Natural killer cell treated with Interleukin-12 subunit alpha and Interleukin-12 subunit beta and Interleukin-15 and Interleukin-18, amount 100 ng/mL, for 72 hours (primary cell): ENCODE data around the gene CDO1. TPM values are rescaled to one million over a fixed set of nuclear protein-coding genes. Genes with fewer than 3 reads are reported as not detected.
A peak's percentile ranks its signal among the peaks of the same experiment; 100 is the strongest.

Source experiments
- ATAC-seq, 2 donors: fragments of 150-1000 bp; cut with Tn5 transposase in 1 of 2; sonication (Bioruptor Pico), chemical (Tn5 transposase) in 1 of 2; 2 replicates each; pipeline ENCODE4 v1.10.0; 2021
- DNase-seq: peaks from one replicate; pipeline ENCODE4 v3.0.0; 2022; ENCODE audit warnings: low spot score
- H3K27ac Mint-ChIP-seq, 2 donors: 1 replicate in 1 of 2; 2 replicates in 1 of 2; pipeline ENCODE4 v1.8.0; 2022; ENCODE audit warnings: mixed read lengths in 2 of 2, mild to moderate bottlenecking in 1 of 2, moderate library complexity in 1 of 2
- H3K27me3 Mint-ChIP-seq, 2 donors: 1 replicate in 1 of 2; 2 replicates in 1 of 2; pipeline ENCODE4 v1.8.0; 2022; ENCODE audit warnings: mixed read lengths in 2 of 2
- H3K36me3 Mint-ChIP-seq: one replicate; pipeline ENCODE4 v1.8.0; 2022; ENCODE audit warnings: mixed read lengths
- H3K4me1 Mint-ChIP-seq, 2 donors: 1 replicate in 1 of 2; 2 replicates in 1 of 2; pipeline ENCODE4 v1.8.0; 2022; ENCODE audit warnings: low read depth in 2 of 2, mixed read lengths in 2 of 2, mild to moderate bottlenecking in 1 of 2
- H3K4me3 Mint-ChIP-seq: one replicate; pipeline ENCODE4 v1.8.0; 2022; ENCODE audit warnings: mixed read lengths
- H3K9me3 Mint-ChIP-seq: 2 replicates; pipeline ENCODE4 v1.8.0; 2022; ENCODE audit warnings: mixed read lengths
- total RNA-seq, 2 donors: library from RNA; stranded (reverse); gene quantifications; one replicate each; pipeline ENCODE4 v1.2.3, GENCODE V29; 2022

The CDO1 gene
- not detected for total RNA-seq

DNA sequence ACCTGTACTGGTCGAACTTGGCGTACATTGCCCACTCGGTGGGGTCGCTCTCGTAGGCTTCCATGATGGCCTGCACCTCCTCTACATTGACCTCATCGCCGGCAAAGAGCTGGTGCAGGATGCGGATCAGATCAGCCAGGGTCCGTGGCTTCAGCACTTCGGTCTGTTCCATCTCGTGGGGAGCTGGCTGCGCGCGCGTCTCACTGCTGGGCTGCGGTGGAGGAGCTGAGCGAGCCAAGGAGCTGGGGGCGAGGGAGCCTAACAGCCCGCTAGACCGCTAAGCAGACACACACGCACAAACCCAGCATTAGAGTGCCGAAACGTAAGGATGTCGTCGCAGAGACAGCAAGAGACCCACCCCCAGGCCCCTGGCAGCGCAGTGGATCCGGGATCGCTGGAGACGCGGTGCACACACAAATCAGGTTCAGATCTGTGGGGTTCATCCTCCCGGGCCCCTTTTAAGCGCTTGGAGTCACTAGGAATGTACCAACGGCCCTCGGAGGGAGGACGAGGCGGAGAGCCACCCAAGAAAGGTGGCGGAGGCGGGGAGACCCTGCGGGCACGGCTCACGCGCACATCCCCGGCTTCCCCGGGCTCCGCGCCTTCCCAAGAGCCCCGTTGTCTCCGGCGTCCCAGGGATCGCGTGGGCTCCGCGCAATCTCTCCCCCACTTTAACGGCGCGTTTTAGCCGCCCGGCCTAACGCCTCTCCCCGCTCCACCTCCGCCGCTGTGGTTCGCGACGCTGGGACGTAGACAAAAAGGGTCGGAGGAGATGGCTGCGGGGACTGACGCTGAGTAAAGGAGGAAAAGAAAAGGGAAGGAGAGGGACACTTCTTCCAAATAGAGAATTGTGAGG, at the start of gene CDO1:
TSS of gene CDO1 (minus strand) at position 434 of the 856 bp plus-strand sequence. CDS start at position 172, 262 bp downstream.
- Mint-ChIP-seq H3K27ac (no peak within 1 kb of the TSS), H3K4me1 (peaks cover 9 to 12% of the 10 kb centered on the region in 2 donors), H3K9me3 (no peaks in the 10 kb centered on the region), H3K36me3 (peaks cover 5% of the 10 kb centered on the region), H3K27me3 (peaks cover 50 to 86% of the 10 kb centered on the region in 2 donors), H3K4me3 (peak within 1 kb of the TSS; percentile 58)
- no peak for DNase-seq
- ATAC-seq: peak; percentile 59 to 63

DNA sequence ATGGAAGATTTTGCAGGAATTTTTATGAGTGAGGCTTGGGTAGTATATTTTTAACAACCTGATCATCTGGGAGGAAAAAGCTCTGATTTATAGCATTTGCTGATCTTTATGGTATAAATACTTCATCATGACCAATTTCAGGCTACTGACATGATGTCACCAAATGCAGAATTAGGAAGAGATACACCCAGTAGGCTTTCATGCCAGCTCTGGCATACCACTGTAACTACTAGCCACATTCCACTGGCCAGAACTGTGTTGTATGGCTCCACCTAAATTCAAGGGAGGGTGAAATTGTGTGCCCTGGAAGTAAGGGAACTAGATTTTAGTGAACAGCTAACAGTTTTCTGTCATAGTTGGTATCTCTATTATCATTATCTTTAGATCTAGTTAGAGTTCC, 42.9 kb upstream of the CDO1 start:
- DNase-seq (no peak), ATAC-seq (no peak)
- Mint-ChIP-seq H3K4me1 (peaks cover 15 to 26% of the 10 kb centered on the region in 2 donors), H3K9me3 (no peaks in the 10 kb centered on the region), H3K27me3 (no peaks in the 10 kb centered on the region), H3K4me3 (no peak overlapping the region), H3K27ac (no peak overlapping the region), H3K36me3 (no peaks in the 10 kb centered on the region)

- H3K27ac Mint-ChIP-seq: no peak overlapping the region
- no peaks in the 10 kb centered on the region for H3K27me3 Mint-ChIP-seq
- H3K4me3 Mint-ChIP-seq: peak overlapping the region; percentile 59
- H3K9me3 Mint-ChIP-seq: no peaks in the 10 kb centered on the region
- ATAC-seq (no peak), DNase-seq (no peak)
- peaks cover 20 to 26% of the 10 kb centered on the region in 2 donors for H3K4me1 Mint-ChIP-seq
- H3K36me3 Mint-ChIP-seq: no peaks in the 10 kb centered on the region
Observed at GRCh38 chr5:115858396-115858795, 41.9 kb upstream of the CDO1 start.

GRCh38 chr5:115857626-115858349, 41.3 kb upstream of the CDO1 start:
- H3K27me3 Mint-ChIP-seq: no peaks in the 10 kb centered on the region
- no peak overlapping the region for H3K27ac Mint-ChIP-seq
- H3K9me3 Mint-ChIP-seq: no peaks in the 10 kb centered on the region
- DNase-seq (no peak), ATAC-seq (no peak)
- no peaks in the 10 kb centered on the region for H3K36me3 Mint-ChIP-seq
- H3K4me1 Mint-ChIP-seq: peaks cover 24 to 26% of the 10 kb centered on the region in 2 donors
- peak overlapping the region; percentile 59 for H3K4me3 Mint-ChIP-seq

DNA sequence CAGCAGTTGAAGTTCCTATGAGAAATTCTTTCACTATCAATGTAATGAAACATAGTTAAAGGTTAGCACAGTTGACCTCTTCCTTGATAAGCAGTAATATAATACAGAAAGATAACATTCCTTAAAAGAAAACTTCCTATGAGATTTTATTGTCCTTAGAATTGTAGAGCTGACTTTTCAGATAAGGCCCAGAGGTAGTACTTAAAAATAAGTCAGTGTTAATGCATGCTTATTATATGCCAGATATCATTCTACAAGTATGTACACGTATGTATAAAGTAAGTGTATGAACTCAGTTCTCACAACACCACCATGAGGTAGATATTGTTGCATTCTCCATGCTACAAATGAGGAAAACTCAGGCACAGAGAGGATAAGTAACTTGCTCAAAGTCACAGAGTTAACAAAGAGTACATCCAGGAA, 40.6 kb upstream of the CDO1 start:
- ATAC-seq: no peak
- no peaks in the 10 kb centered on the region for H3K36me3 Mint-ChIP-seq
- no peaks in the 10 kb centered on the region for H3K9me3 Mint-ChIP-seq
- H3K27ac Mint-ChIP-seq: no peak overlapping the region
- no peak for DNase-seq
- H3K4me1 Mint-ChIP-seq: peaks cover 24 to 26% of the 10 kb centered on the region in 2 donors
- H3K27me3 Mint-ChIP-seq: no peaks in the 10 kb centered on the region
- H3K4me3 Mint-ChIP-seq: no peak overlapping the region

GRCh38 chr5:115855959-115856358, 39.5 kb upstream of the CDO1 start:
- Mint-ChIP-seq H3K27me3 (no peaks in the 10 kb centered on the region), H3K4me1 (peaks cover 21 to 22% of the 10 kb centered on the region in 2 donors), H3K36me3 (no peaks in the 10 kb centered on the region), H3K9me3 (no peaks in the 10 kb centered on the region), H3K4me3 (no peak overlapping the region), H3K27ac (no peak overlapping the region)
- ATAC-seq (no peak), DNase-seq (no peak)

DNA sequence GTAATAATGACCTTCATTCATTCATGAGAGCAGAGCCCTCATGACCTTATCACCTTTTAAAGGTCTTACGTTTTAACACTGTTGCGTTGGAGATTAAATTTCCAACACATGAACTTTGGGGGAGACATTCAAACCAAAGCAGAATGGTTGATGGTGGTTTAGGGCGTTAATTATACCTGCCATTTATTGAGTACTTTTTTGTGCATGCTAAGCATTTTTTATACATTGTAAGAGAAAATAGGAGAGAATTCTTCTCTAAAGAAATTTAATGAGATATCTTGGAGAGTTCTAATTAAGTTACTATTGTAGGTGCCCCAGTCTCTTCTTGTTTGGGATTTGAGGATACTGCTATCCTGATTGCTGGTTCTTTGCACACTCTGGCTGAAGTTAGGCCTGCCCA, 37.7 kb upstream of the CDO1 start:
- ATAC-seq: no peak
- H3K27me3 Mint-ChIP-seq: no peaks in the 10 kb centered on the region
- no peaks in the 10 kb centered on the region for H3K9me3 Mint-ChIP-seq
- no peaks in the 10 kb centered on the region for H3K36me3 Mint-ChIP-seq
- DNase-seq: no peak
- H3K4me3 Mint-ChIP-seq: no peak overlapping the region
- no peak overlapping the region for H3K27ac Mint-ChIP-seq
- H3K4me1 Mint-ChIP-seq: peaks cover 23 to 27% of the 10 kb centered on the region in 2 donors

DNA sequence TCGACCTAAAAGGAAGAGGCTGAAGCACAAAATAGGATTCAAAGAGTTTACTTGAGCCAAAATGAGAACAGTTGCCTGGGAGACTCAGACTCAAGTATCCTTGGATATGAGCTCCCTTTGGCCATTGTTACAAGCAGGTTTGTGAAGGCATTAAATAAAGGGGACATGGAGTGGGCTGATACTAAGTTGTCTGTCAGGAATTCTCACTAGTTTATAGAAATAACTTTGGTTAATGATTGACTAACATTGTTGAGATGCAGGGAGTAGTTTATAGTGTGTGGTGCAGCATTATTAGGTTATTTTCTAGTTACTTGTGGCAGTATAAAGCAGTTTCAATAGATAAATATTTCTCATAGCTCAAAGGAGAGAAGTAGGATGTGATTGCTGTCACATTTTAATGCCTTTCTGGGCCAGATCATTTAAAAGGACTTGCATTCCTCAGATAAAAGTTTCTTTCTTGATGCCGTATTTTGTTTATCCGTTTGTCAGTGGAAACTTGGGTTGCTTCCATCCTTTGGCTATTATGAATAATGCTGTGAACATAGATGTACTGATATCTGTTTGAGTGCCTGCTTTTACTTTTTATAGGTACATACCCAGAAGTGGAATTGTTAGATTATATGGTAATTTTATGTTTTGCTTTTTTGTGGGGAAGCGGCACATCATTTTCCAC, 34.4 kb upstream of the CDO1 start:
- H3K27me3 Mint-ChIP-seq: no peaks in the 10 kb centered on the region
- DNase-seq (no peak), ATAC-seq (no peak)
- H3K4me1 Mint-ChIP-seq: peaks cover 11 to 20% of the 10 kb centered on the region in 2 donors
- no peak overlapping the region for H3K4me3 Mint-ChIP-seq
- H3K36me3 Mint-ChIP-seq: no peaks in the 10 kb centered on the region
- no peak overlapping the region for H3K27ac Mint-ChIP-seq
- H3K9me3 Mint-ChIP-seq: no peaks in the 10 kb centered on the region

- Mint-ChIP-seq H3K27me3 (no peaks in the 10 kb centered on the region), H3K4me3 (no peak overlapping the region), H3K9me3 (no peaks in the 10 kb centered on the region), H3K36me3 (no peaks in the 10 kb centered on the region), H3K4me1 (peaks cover 16 to 26% of the 10 kb centered on the region in 2 donors), H3K27ac (no peak overlapping the region)
- no peak for ATAC-seq
- no peak for DNase-seq
Observed at GRCh38 chr5:115849258-115849798, 32.9 kb upstream of the CDO1 start.

- Mint-ChIP-seq H3K4me3 (no peak overlapping the region), H3K27me3 (no peaks in the 10 kb centered on the region), H3K27ac (no peak overlapping the region), H3K9me3 (no peaks in the 10 kb centered on the region), H3K4me1 (peaks cover 31 to 35% of the 10 kb centered on the region in 2 donors), H3K36me3 (no peaks in the 10 kb centered on the region)
- no peak for ATAC-seq
- DNase-seq: no peak
Observed at GRCh38 chr5:115847290-115847689, 30.8 kb upstream of the CDO1 start.

DNA sequence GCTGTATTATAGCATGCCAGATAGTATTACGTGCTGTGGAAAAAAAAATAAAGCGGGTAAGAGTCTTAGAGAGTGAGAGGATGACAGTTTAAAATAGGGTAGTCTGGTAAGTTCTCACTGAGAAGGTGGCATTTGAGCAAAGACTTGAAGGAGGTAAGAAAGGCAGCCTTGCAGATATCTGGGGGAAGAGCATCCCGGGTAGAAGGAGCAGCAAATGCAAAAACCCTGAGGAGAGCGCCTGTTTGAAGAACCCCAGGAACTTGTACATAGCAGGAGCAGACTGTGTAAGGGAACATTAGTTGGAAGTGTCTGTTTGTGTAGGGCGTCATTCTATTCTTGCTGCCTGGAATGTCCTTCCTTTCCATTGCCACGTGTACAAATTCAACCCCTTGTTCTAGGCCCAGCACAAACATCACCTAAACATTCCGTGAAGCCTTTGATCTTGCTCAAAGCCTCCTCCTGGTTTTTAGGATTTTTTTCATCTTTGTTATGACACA, 27.9 kb upstream of the CDO1 start:
- Mint-ChIP-seq H3K4me1 (peaks cover 33 to 38% of the 10 kb centered on the region in 2 donors), H3K9me3 (no peaks in the 10 kb centered on the region), H3K27me3 (no peaks in the 10 kb centered on the region), H3K4me3 (no peak overlapping the region), H3K36me3 (peaks cover 4% of the 10 kb centered on the region), H3K27ac (no peak overlapping the region)
- no peak for DNase-seq
- no peak for ATAC-seq

DNA sequence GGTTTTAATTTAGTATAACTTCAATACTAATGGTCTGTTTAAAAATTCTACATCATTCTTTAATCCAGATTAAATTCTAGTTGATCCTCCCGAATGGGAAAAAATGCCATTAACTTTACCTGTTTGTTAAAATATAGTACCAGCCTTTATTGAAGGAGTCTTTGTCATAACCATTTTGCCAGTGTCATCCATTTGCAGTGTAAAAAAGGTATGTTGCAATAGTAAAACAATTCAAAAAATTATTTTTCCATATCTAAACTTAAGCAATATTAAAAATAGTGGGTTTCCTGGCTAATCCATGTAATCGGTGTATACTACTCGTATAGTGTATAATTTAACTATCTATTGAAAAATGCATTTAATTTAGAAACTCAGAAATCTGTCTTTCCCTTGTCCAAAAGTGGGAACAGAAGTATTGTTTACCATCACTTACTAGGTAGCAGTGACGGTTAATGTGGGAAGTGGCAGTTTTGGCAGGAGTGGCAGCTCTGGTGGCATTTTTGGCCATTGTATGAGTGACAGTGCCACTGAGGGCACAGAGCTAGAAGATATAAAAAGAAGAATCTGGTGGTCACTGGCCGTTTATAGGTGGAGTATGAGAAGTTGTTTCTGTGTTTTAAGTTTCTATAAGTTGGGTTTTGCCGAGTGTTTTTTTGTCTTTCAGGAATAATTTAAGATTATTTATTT, 27.1 kb upstream of the CDO1 start:
- no peaks in the 10 kb centered on the region for H3K27me3 Mint-ChIP-seq
- peaks cover 4% of the 10 kb centered on the region for H3K36me3 Mint-ChIP-seq
- no peaks in the 10 kb centered on the region for H3K9me3 Mint-ChIP-seq
- ATAC-seq: no peak
- H3K4me3 Mint-ChIP-seq: peak overlapping the region; percentile 94
- DNase-seq: no peak
- peak overlapping the region in 1 of 2 donors; percentile 90 for H3K27ac Mint-ChIP-seq
- H3K4me1 Mint-ChIP-seq: peaks cover 36 to 39% of the 10 kb centered on the region in 2 donors

DNA sequence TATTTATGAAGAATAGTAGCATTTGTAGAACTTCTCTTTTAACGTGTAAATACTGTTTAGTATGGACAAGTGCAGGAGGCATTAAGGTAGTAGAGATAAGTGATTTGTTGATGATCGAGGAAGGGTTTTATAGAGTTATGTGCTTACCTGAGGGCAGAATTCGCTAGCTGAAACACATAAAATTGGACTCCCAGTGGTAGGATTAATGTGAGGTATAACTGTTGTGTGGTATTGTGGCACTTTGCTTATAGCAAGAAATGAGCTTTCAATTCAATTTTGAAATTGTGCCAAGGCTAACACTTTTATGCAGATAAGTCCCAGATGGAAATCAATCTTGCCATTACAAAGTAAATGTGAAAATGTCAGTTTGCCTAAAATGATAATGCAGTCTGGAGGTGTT, 26.5 kb upstream of the CDO1 start:
- H3K27ac Mint-ChIP-seq: peak overlapping the region; percentile 88 to 90
- no peaks in the 10 kb centered on the region for H3K27me3 Mint-ChIP-seq
- H3K4me3 Mint-ChIP-seq: peak overlapping the region; percentile 94

More for the DNA sequence above, 26.5 kb upstream of the CDO1 start:
- no peak for ATAC-seq
- no peak for DNase-seq
- peaks cover 4% of the 10 kb centered on the region for H3K36me3 Mint-ChIP-seq
- H3K4me1 Mint-ChIP-seq: peaks cover 36 to 45% of the 10 kb centered on the region in 2 donors
- no peaks in the 10 kb centered on the region for H3K9me3 Mint-ChIP-seq
